Activated CD4-positive, alpha-beta T cell treated with anti-CD3 and anti-CD28 coated beads, Interleukin-2, Interleukin-6, amounts not matched to agents 100 ng/mL and 50 ng/mL, durations not matched to agents 16 hours and 8 hours (primary cell): ENCODE measurements around the gene CUTA.

ENCODE experiments used
- DNase-seq: peaks from one replicate; pipeline ENCODE4 v3.0.0-alpha.2; 2020

The CUTA gene

GRCh38 chr6:33417903-33418689, at the start of gene CUTA:
Gene CUTA (minus strand): TSS chr6:33418107. CDS start chr6:33418000, 107 bp downstream.
- peak; percentile 99 for DNase-seq

GRCh38 chr6:33467091-33467490, 49.2 kb upstream of the CUTA start:
- DNase-seq, result no peak

GRCh38 chr6:33466075-33466735, 48.3 kb upstream of the CUTA start:
- DNase-seq, result no peak

GRCh38 chr6:33459226-33459625, 41.3 kb upstream of the CUTA start:
- no peak for DNase-seq

GRCh38 chr6:33458676-33459075, 40.8 kb upstream of the CUTA start:
- DNase-seq, result no peak

GRCh38 chr6:33456156-33456555, 38.2 kb upstream of the CUTA start:
- DNase-seq, result no peak

GRCh38 chr6:33455051-33455450, 37.1 kb upstream of the CUTA start:
- no peak for DNase-seq

GRCh38 chr6:33454009-33454946, 36.4 kb upstream of the CUTA start, which contains the start of gene ZBTB9:
Gene ZBTB9 (plus strand): TSS chr6:33454576. CDS start chr6:33455101, 525 bp downstream.
- peak; percentile 97 for DNase-seq

- DNase-seq, result no peak
Measured at GRCh38 chr6:33453393-33454008, 35.6 kb upstream of the CUTA start.

GRCh38 chr6:33452496-33452895, 34.6 kb upstream of the CUTA start:
- DNase-seq, result no peak

GRCh38 chr6:33451606-33452005, 33.7 kb upstream of the CUTA start:
- no peak for DNase-seq

- no peak for DNase-seq
Measured at GRCh38 chr6:33450434-33450833, 32.5 kb upstream of the CUTA start.

GRCh38 chr6:33446356-33446755, 28.4 kb upstream of the CUTA start:
- DNase-seq, result no peak

GRCh38 chr6:33445119-33445603, 27.3 kb upstream of the CUTA start:
- no peak for DNase-seq

- no peak for DNase-seq
Measured at GRCh38 chr6:33443619-33444504, 26.0 kb upstream of the CUTA start.

GRCh38 chr6:33443025-33443424, 25.1 kb upstream of the CUTA start:
- DNase-seq, result no peak

- no peak for DNase-seq
Measured at GRCh38 chr6:33442283-33442682, 24.4 kb upstream of the CUTA start.

- no peak for DNase-seq
Measured at GRCh38 chr6:33441457-33441856, 23.6 kb upstream of the CUTA start.

GRCh38 chr6:33440649-33441309, 22.9 kb upstream of the CUTA start:
- DNase-seq, result no peak

GRCh38 chr6:33439956-33440648, 22.2 kb upstream of the CUTA start:
- DNase-seq, result no peak
